Embryonic facial prominence (tissue), 1 donor: ENCODE results near the gene EIF4E.
"Not testable (repeated sequence)": the region's sequence is repeated elsewhere in the genome, so short reads cannot be mapped to it uniquely, and the experiment has no call there.

Experiments
- DNase-seq: peaks from one replicate; pipeline ENCODE4 v3.0.0-alpha.2; 2016; ENCODE audit errors: extremely low spot score

Gene EIF4E

DNA sequence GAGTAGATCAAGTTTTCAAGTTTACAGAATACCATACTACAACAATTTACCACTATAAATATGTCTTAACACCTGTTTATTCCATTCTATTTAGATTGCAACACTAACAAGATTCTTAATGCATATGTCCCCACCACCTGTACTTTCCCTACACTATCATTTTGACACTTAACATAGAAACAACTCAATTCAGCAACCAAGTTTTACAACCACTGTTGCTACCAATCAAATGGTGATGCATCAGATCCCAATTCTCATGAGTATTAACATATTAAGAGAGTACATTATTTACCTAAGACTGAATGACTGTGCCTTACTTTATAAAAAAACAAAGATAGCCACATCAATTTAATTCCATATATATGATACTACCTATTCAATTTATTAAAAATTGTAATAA, 49.4 kb downstream of the EIF4E start:
- no peak for DNase-seq

DNA sequence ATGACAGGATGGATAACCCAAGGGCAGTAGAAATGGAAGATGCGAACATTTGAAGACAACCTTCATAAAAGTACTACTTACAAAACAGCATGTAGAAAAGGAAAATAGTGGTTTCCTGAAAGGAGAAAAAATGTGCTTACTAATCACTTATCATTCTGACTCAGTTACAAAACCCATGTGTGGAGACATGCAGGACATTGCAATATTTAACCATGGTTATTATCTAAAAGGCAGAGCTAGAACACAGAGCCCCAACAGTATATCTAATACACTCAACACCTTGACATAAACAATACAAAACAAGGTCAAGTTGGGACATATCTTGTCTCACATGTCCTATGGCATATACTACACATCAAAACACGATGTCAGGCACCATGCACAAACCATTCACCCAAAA, 55.9 kb downstream of the EIF4E start:
- no peak for DNase-seq

DNA sequence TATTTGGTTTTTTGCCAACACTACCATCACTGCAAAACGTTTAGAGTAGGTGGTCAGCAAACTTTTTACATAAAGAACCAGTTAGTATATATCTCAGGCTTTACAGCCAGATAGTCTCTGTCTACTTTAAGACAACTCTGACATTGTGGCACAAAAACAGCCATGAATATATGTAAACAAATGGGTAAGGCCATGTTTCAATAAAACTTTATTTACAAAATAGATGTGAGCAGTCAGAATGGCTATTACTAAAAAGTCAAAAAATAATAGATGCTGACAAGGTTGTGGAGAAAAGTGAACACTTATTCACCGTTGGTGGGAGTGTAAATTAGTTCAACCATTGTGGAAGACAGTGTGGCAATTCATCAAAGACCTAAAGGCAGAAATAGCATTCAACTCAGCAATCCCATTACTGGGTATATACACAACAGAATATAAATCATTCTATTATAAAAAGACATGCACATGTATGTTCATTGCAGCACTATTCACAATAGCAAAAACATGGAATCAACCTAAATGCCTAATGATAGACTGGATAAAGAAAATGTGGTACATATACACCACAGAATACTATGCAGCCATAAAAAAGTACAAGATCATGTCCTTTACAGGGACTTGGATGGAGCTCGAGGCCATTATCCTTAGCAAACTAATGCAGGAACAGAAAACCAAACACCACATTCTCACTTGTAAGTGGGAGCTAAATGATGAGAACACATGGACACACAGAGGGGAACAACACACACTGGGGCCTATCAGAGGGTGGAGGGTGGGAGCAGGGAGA, 56.6 kb downstream of the EIF4E start:
- not testable (repeated sequence) for DNase-seq

DNA sequence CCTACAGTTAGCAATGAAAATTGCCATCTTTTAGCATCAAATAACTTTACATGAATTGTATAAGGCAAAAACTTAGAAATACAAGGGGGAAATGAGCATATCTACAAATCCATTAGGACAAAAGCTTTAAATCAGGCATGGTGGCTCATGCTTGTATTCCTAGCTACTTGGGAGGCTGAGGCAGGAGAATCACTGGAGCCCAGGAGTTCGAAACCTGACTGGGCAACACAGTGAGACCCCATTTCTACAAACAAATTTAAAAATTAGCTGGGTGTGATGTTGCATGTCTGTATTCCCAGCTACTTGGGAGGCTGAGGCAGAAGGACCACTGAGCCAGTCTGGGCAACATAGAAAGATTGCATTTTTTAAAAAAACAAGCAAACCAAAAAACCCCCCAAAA, 61.3 kb downstream of the EIF4E start:
- DNase-seq = no peak

DNA sequence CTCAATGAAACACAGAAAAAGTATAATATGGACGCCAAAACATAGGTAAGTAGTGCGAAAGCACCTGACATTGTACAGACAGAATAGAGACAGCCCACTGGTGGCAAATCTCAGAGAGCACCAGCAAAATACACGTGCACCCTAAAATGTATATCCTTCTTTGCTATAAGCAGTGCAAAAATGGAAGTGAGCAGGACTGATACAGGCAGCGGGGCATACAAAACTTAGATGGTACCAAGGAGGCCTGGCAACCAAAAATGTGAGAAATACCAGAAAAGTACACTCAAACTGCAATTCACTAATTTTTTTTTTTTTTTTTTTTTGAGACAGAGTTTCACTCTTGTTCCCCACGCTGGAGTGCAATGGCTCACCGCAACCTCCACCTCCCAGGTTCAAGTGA, 63.9 kb downstream of the EIF4E start:
- DNase-seq = no peak

DNA sequence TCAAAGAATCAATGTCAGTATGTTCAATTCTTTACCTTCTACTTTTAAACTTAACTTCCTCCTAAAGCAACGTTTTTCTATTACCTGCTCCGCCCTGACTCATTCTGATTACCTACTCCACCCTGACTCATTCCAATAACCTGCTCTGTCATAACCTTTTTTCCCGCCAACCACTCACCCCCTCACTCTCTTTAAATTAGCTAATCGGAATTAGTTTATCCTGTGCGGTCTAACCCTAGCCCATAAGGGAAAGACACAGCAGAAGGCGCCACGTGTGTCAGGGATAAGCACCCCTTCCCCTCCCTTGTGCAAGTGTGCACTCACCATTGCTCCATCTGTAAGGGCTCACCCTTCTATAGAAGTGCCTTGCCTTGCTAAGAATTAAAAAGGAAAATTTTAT, 64.4 kb downstream of the EIF4E start:
- DNase-seq = no peak

DNA sequence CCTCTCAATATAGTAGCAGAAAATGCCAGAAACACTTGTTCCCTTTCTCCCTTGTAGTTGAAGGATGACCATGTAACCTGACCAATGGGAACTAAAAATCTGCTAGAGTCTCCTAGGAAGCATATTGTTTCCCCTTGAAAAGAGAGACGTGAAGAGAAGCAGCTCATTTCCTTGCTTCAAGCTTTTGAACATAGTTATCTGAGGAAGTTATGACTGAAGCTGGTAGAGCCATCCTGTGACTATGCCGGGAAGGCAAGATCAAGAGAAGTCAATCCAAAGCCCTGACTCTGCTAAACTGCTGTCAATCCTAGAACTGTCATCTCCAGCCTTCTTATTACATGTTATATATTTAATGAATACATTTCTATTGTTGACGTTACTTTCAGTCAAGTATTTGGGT, 66.6 kb downstream of the EIF4E start:
- no peak for DNase-seq

DNA sequence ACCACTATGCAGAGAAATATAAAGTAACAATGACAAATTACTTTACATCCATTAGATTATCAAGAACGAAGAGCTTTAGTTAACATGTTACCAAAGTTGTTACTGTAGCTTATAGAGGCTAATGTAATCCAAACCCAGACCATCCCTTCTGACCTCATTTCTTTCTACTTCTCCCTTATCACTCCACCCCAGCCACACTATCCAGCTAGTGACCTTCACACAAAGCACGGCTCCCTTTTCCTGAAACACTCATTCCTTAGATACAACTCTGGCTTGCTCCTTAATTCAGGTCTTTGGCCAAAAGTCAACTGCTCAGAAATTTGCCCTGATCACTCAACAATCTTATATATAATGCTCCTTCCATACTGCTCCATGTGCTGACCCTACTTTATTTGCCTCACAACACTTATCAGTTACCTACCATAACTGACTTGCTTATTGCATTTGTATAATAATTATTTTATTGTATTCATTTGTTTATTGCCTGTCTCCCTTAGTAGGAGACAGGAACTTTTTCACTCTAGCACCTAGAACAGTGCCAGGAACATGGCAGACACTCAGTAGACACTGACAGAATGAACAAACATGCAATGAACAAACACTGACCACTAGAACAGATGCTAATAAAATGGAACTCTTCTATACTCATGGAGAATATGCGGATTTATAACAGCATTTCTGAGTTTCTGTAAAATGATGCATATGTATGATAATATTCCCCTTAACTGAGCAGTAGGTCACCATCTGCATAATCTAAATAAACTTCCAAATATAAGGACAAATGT, 67.6 kb downstream of the EIF4E start:
- no peak for DNase-seq

DNA sequence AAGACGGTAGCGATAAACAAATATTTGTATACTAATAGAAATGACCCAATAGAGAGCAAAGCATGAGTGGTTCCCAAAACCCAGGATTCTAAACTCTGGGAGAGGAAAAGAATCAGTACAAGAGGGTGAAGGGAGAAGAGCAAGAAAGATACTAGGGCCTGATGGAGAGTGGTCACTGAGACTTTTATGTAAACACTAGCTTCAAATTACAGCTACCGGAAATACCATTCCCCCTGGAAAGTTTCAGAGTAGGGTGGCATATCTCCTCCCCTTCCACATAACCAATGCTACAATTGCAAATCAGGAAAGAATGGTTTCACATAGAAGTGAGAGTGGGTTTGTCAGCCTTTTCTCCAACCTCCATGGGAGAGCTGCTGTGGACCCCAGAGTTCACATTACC, 77.1 kb downstream of the EIF4E start:
- no peak for DNase-seq

DNA sequence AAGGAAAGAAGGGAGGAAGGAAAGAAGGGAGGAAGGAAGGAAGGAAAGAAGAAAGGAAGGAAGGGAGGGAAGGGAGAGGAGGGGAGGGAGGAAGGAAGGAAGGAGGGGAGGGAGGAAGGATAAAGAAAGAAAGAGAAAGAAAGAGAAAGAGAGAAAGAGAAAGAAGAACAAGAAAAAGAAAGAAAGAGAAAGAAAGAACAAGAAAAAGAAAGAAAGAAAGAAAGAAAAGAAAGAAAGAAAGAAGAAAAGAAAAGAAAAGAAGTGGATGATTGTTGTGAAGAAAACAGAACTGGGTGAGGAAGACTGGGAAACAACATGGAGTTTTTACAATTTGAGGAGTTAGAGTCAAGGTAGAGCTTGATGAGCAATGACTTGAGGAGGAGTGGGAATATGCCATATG, 78.0 kb downstream of the EIF4E start:
- DNase-seq = no peak

DNA sequence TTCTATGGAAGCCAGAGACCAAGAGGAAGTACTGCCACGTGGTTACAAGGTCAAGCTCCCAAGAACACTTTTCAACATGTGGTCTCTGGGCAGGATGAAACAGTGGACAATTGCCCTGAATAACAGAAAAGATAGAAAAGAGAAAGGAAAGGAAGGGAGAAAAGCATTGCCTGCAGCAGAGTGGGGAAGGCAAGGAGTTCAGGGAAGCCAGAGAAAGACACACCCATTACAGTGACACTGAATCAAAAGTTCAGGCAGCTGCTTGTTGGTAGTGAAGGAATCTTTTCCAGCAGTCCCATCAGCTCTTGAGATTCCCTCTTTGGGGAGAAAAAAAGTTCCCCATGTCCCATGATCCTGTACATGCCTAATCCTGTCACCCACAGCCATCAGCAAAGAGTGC, 80.5 kb downstream of the EIF4E start:
- no peak for DNase-seq

DNA sequence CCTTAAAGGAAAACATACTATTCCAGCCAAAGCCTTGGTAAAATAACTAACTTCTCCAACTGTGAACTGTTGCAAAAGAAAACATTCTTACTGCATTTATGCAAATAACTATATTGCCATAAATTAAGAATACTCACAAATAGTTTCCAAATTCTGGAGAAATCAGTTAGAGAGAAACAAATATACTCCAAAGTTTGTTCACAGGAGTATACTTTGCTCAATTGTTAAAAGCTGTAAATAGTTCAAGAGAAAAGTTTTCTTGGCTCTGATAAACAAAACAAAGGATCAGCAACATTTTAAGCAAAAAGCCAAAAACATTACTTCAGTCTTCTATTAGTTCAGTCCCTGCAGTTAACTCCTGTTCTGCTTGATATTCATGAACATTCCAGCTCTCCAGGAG, 83.0 kb downstream of the EIF4E start:
- DNase-seq = no peak

DNA sequence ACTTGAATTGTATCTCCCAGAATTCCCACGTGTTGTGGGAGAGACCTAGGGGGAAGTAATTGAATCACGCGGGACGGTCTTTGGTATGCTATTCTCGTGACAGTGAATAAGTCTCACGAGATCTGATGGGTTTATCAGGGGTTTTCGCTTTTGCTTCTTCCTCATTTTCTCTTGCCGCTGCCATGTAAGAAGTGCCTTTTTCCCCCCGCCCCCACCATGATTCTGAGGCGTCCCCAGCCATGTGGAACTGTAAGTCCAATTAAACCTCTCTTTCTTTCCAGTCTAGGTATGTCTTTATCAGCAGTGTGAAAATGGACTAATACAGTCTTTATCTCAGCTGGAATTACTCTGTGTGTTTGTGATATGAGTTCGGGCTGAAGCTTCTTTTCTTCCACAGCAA, 86.0 kb downstream of the EIF4E start:
- not testable (repeated sequence) for DNase-seq

DNA sequence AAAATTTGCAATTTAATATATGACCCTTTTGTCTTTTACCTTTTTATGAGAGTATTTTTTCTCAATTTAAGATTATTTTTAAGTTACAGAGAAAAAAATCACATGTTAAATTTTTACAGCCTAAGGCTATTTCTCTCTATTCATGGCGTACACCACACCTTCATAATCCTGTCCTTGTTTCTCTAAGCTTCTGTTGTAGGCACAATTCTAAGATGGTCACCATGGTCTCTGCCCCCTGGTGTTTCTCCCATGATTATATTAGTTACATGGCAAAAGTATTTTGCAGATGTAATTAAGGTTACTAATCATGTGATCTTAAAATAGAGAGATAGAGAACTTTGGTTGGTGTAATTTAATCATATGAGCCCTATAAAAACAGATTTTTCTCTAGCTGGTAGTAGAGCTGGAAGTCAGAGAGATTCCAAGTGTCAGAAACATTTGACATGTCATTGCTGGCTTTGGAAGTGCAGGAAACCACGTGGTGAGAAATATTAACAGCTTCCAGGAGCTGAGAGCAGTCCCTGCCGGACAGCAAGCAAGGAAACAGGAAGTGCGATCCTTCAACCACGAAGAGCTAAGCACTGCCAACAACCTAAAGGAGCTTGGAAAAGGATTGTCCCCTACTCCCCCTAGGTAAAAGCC, 89.8 kb downstream of the EIF4E start:
- no peak for DNase-seq

DNA sequence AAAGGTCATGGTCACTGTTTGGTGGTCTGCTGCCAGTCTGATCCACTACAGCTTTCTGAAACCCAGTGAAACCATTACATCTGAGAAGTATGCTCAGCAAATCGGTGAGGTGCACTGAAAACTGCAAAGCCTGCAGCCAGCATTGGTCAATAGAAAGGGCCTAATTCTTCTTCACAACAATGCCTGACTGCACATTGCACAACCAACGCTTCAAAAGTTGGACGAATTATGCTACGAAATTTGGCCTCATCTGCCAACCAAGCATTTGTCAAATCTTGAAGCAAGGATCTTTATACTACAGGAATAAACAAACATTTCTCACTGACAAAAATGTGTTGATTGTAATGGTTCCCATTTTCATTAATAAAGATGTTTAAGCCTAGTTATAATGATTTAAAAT, 90.4 kb downstream of the EIF4E start:
- DNase-seq = no peak

DNA sequence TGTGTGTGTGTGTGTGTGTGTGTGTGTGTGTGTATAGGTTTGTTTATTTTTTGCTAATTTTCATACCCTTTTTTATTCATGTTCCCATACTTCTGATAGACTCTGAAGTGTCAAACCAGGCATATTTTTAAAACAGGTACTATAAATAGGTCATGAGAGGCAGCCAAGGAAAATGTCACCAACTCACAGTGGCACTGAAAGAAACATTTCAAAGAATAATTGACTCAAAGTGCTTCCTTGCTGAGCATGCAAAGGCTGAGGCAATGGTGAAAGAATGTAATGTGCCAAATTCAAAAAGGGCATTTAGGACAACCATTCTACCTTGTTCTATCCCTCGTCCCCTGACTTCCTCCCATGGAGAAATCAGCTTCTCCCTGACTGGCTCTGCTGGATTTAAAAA, 95.5 kb downstream of the EIF4E start:
- no peak for DNase-seq

DNA sequence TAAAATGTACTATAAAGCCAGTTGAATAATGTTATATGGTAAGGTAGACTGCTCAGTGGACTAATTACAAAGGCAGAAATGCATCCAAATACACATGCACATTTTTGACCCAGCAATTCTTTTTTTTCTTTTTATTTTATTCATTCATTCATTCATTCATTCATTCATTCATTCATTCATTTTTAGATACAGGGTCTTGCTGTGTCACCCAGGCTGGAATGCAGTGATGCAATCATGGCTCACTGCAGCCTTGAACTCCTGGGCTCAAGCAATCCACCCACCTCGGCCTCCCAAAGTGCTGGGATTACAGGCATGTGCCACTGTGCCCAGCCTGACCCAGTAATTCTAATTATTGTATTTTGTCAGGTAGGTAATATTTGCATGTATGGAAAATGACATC, 97.9 kb downstream of the EIF4E start:
- not testable (repeated sequence) for DNase-seq
